NCI-H1694 treated with DMSO at 0.1 percent for 48 hours (cell line): ENCODE data around the gene SOST.

Experiments used
- DNase-seq: peaks from one replicate; lab custom pipeline; 2025; lab: John Stamatoyannopoulos, UW

SOST gene

GRCh38 chr17:43774304-43775250 lies 16.0 kb upstream of the SOST start:
- no peak for DNase-seq

GRCh38 chr17:43772877-43773648 lies 14.5 kb upstream of the SOST start:
- DNase-seq, result no peak

GRCh38 chr17:43771463-43771862 lies 12.9 kb upstream of the SOST start:
- DNase-seq, result no peak

GRCh38 chr17:43770957-43771356 lies 12.4 kb upstream of the SOST start:
- DNase-seq, result no peak

- DNase-seq, result no peak
Measured at GRCh38 chr17:43769859-43770258, 11.3 kb upstream of the SOST start.

GRCh38 chr17:43769426-43769825 lies 10.8 kb upstream of the SOST start:
- DNase-seq, result no peak

- no peak for DNase-seq
Measured at GRCh38 chr17:43768943-43769342, 10.4 kb upstream of the SOST start.

- DNase-seq, result no peak
Measured at GRCh38 chr17:43768382-43768781, 9.8 kb upstream of the SOST start.

- no peak for DNase-seq
Measured at GRCh38 chr17:43767713-43768059, 9.1 kb upstream of the SOST start.

GRCh38 chr17:43767053-43767712 lies 8.6 kb upstream of the SOST start:
- DNase-seq, result no peak

- DNase-seq, result peak; percentile 21
Measured at GRCh38 chr17:43766413-43767052, 7.9 kb upstream of the SOST start.

- DNase-seq, result peak; percentile 90
Measured at GRCh38 chr17:43760254-43760852, 1.8 kb upstream of the SOST start.

- no peak for DNase-seq
Measured at GRCh38 chr17:43759836-43760235, 1.2 kb upstream of the SOST start.

GRCh38 chr17:43758086-43758485 lies 505 bp downstream of the SOST start:
- no peak for DNase-seq

GRCh38 chr17:43757171-43757660 lies 1.4 kb downstream of the SOST start:
- no peak for DNase-seq

GRCh38 chr17:43756201-43756600 lies 2.4 kb downstream of the SOST start:
- DNase-seq, result no peak

- no peak for DNase-seq
Measured at GRCh38 chr17:43755389-43755875, 3.2 kb downstream of the SOST start.

- no peak for DNase-seq
Measured at GRCh38 chr17:43754947-43755346, 3.6 kb downstream of the SOST start.

GRCh38 chr17:43753493-43754129 lies 5.0 kb downstream of the SOST start:
- no peak for DNase-seq

- DNase-seq, result no peak
Measured at GRCh38 chr17:43750153-43750552, 8.4 kb downstream of the SOST start.

- DNase-seq, result no peak
Measured at GRCh38 chr17:43745541-43745940, 13.1 kb downstream of the SOST start.
